ENCODE data around the gene GID4.

The GID4 gene

DNA sequence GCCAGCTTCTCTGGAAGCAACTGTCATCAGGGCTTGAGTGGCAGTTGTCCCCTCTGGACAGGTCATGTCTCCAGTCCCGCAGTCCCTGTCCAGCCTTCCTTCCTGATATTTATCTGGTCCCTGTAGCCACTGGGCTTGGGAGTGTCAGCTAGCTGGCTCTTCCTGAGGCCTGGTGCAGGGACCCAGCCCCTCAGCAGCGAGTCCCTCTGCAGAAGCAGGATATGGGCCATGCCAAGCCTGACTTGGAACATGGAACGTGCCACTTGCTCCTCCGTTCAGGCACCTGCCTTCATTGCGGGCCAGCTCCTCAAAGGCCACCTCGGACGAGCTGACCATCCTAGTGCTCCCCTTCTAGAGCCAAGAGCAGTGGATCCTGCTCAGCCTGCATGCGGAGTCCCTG, 40.3 kb upstream of the GID4 start:
- TF ChIP-seq, protein P1, sequence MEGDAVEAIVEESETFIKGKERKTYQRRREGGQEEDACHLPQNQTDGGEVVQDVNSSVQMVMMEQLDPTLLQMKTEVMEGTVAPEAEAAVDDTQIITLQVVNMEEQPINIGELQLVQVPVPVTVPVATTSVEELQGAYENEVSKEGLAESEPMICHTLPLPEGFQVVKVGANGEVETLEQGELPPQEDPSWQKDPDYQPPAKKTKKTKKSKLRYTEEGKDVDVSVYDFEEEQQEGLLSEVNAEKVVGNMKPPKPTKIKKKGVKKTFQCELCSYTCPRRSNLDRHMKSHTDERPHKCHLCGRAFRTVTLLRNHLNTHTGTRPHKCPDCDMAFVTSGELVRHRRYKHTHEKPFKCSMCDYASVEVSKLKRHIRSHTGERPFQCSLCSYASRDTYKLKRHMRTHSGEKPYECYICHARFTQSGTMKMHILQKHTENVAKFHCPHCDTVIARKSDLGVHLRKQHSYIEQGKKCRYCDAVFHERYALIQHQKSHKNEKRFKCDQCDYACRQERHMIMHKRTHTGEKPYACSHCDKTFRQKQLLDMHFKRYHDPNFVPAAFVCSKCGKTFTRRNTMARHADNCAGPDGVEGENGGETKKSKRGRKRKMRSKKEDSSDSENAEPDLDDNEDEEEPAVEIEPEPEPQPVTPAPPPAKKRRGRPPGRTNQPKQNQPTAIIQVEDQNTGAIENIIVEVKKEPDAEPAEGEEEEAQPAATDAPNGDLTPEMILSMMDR (IDR thresholded peaks at IDR 0.05; ENCODE audit: extremely low read depth, insufficient read depth, missing control alignments), result no peak
- in situ Hi-C loops (cut with MboI; ENCODE audit: low pct_unique_long_range_greater_than_20kb, low sequenced_read_pairs, unreplicated experiment), result no loop called here
- no peak for DNase-seq (ENCODE audit: low spot score)

DNA sequence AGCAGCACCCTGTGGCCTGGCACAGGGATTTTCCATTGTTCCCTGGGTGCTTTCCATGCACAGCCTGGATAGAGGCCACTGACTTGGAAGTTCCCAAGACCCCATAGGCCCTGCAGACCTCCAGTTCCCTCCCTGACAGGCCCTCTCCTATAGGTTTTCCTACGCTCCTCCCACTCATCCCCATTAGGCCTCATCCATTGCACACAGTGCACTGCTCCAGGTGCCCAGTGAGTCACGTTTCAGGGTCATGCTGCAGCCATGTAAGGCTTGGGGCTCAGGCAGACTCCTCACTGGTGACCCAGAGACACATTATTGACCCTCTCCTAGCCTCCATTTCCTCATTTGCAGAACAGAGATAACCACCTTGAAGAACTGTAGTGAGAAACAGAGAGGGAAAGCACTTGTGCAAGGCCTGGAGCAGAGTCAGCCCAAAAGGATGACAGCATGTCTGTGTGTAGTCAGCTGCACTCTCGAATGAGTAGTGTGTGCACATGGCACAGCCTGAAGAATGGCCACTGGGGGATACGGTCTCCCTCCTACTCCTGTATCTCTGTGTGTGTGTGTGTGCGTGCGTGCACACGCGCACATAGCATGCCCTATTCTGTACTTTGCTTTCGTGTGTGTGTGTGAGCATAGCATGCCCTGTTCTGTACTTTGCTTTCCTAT, 39.7 kb upstream of the GID4 start:
- in situ Hi-C loops (cut with MboI; ENCODE audit: low pct_unique_long_range_greater_than_20kb, low sequenced_read_pairs, unreplicated experiment), result no loop called here
- TF ChIP-seq, protein P1 (IDR thresholded peaks at IDR 0.05; ENCODE audit: extremely low read depth, insufficient read depth, missing control alignments), result no peak

DNA sequence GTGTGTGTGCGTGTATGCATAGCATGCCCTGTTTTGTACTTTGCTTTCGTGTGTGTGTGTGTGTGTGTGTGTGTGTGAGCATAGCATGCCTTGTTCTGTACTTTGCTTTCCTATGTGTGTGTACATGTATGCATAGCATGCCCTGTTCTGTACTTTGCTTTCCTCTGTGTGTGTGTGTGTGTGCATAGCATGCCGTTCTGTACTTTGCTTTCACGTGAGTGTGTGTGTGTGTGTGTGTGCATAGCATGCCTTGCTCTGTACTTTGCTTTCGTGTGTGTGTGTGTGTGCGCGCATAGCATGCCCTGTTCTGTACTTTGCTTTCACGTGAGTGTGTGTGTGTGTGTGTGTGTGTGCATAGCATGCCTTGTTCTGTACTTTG, 39.2 kb upstream of the GID4 start:
- in situ Hi-C loops (cut with MboI; ENCODE audit: low pct_unique_long_range_greater_than_20kb, low sequenced_read_pairs, unreplicated experiment), result no loop called here
- TF ChIP-seq, protein P1 (IDR thresholded peaks at IDR 0.05; ENCODE audit: extremely low read depth, insufficient read depth, missing control alignments), result no peak
- DNase-seq (ENCODE audit: low spot score), result no peak

More for the DNA sequence above, 39.7 kb upstream of the GID4 start:
- no peak for DNase-seq (ENCODE audit: low spot score)

DNA sequence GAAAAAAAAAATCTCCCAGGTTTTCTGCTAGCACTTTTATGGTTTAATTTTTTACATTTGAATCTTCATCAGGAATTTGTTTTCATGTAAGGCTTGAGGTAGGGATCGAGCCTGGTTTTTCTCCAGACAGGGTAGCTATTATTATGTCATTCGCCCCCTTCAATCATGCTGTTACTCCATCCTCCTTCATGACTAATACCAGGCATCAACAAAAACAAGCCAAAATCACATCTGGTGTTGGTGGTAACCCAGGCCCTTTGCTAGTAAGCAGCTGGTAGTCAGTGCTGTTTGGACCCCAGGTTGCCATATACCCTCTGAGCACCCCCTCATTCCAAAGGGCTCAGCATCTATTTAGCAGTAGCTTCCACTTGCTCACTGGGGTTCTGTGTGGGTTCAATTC, 37.0 kb upstream of the GID4 start:
- in situ Hi-C loops (cut with MboI; ENCODE audit: low pct_unique_long_range_greater_than_20kb, low sequenced_read_pairs, unreplicated experiment), result no loop called here
- TF ChIP-seq, protein P1 (IDR thresholded peaks at IDR 0.05; ENCODE audit: extremely low read depth, insufficient read depth, missing control alignments), result no peak
- no peak for DNase-seq (ENCODE audit: low spot score)

DNA sequence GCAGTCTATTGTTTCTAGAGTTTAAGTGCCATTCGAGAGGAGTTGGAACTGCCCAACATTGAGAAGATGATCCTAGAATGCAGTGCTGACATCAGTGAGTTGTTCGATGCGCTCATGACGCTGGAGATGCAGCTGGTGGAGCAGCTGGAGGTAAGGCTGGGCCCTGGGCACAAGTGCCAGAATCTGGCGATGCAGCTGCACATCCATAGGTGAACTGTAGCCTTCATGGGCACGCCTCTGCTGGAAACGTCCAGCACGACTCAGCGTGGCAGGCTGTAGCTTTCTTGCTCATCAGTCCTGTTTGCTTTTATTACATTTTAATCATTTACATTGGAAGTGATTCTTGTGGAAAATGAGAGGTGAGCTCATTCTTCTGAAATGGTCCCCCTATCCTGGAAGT, 34.9 kb upstream of the GID4 start:
- TF ChIP-seq, protein P1 (IDR thresholded peaks at IDR 0.05; ENCODE audit: extremely low read depth, insufficient read depth, missing control alignments), result no peak
- no peak for DNase-seq (ENCODE audit: low spot score)
- in situ Hi-C loops (cut with MboI; ENCODE audit: low pct_unique_long_range_greater_than_20kb, low sequenced_read_pairs, unreplicated experiment), result no loop called here

DNA sequence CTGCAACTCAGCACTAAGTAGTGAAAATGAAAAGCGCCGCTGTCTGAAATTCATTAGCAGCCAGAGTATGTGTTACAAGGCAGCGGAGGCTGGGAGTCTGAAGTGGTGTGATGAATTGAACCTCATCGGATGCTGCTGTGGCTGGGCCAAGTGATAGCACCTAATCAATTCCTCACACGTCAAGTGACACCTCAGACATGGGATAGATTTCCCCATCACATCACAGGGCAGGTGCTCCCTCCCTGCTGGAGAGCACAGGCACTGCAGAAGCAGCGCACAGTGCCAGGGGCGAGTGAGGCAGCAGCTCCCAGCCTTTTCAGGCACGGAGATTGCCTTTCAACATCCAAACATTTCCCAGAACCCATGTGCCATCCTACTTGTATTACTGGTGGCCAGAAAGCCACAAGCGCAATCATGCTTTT, 34.3 kb upstream of the GID4 start:
- in situ Hi-C loops (cut with MboI; ENCODE audit: low pct_unique_long_range_greater_than_20kb, low sequenced_read_pairs, unreplicated experiment), result no loop called here
- TF ChIP-seq, protein P1 (IDR thresholded peaks at IDR 0.05; ENCODE audit: extremely low read depth, insufficient read depth, missing control alignments), result no peak
- no peak for DNase-seq (ENCODE audit: low spot score)
